HG02884 (cell line): Measurements from ENCODE around the gene ZBTB46.
"Not testable (repeated sequence)": the region's sequence is repeated elsewhere in the genome, so short reads cannot be mapped to it uniquely, and the experiment has no call there.

Source experiments
- ATAC-seq: cut with Tn5 transposase; IDR thresholded peaks from one replicate; pipeline ENCODE4 v1.9.1; 2021; ENCODE audit warnings: mild to moderate bottlenecking, moderate library complexity; ENCODE audit not compliant: unreplicated experiment

The ZBTB46 gene

DNA sequence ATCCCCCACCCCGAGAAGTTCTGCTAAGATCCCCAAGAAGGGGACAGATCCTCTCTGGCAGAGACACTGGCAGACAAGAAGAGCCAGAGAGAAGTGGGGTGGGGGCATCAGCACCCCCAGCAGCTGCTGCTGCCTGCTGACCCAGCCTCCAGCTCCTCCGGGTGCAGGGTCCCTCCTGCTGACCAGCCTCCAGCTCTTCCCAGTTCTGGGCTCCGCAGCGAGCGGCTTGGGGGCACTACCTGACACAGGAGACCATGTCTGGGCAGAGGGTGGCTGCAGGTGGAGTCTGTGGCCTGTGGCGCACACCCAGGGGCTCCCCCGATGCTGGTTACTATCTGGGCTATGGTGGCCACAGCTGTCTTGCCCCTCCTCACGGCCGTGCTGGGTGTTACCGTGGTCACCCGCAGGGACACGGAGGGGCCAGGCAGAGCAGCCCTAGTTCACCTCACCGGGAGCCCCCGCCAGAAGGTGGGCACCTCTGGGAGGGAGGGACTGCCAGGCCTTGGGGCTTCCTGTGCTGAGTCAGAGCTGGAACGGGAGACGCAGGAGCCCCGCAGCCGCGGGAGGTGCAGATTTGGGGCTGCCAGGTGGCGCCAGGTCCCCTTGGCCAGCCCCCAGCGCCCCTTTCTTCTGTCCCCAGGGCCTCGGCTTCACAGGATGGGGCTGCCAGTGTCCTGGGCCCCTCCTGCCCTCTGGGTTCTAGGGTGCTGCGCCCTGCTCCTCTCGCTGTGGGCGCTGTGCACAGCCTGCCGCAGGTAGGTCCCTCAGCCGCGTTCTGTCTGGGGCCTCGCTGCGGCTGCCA is 94.0 kb downstream of the ZBTB46 start:
- ATAC-seq, result no peak

DNA sequence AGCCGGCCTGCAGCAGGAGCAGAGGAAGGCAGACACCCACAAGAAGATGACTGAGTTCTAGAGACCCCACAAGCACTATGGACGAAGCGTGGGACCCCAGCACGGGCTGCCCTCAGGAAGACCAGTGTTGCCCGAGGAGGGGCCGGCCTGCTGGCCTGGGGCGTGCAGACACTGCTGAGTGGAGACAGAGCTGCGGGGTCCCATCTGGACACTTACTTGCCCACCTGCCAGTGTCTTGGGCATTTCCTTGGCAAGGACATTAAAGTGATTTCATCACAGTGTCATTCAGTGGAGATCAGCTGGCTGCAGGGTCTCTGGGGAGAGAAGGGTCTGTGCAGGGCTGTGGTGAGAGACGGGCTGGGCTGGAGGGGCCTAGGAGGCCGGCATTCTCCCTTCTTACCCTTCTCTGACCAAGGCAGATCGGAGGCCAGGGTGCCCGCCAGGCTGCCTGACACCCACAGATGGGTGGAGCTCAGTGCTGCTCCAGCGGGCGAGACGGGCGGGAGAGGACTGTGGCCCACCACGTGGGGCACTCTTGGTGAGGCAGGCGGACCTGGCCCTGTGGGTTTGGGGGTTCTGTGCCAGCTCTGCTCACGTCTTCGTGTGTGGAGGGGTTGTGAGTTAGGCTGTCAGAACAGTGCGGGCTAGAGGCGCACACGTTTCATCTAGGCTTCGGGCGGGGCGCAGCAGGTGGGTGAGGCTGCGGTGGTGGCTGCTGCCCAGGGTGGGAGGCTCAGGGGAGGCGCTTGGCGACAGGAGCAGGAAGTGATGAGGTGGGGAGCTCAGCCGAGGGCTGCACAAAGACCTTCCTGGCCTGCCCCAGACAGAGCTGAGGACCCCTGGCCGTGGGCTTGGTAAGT is 95.0 kb downstream of the ZBTB46 start, which contains the start of gene LIME1:
TSS of gene LIME1 (plus strand) at position 806 of the 860 bp plus-strand sequence. CDS start 886 bp downstream, outside the sequence.
- no peak for ATAC-seq

DNA sequence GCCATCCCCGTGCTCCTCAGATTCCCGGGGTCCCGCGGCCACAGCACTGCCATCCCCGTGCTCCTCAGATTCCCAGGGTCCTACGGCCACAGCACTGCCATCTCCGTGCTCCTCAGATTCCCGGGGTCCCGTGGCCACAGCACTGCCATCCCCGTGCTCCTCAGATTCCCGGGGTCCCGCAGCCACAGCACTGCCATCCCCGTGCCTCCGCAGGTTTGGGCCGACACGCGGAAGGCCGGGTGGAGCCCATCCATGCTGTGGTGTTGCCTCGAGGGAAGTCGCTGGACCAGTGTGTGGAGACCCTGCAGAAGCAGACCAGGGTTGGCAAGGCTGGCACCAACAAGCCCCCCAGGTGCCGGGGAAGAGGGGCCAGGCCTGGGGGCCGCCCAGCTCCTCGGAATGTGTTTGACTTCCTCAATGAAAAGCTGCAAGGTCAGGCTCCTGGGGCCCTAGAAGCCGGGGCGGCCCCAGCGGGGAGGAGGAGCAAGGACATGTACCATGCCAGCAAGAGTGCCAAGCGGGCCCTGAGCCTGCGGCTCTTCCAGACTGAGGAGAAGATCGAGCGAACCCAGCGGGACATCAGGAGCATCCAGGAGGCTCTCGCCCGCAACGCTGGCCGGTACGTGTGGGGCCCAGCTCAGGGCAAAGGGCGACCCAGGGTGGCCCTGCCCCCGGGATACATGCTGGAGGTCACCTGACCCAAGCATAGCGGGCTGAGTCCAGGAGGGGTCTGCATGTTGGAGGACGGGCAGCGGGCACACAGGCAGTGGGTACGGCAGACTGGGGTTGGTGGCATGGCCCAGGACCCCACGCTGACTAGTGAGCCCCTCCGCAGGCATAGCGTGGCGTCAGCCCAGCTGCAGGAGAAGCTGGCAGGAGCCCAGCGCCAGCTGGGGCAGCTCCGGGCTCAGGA is 95.9 kb downstream of the ZBTB46 start:
- ATAC-seq, result no peak

DNA sequence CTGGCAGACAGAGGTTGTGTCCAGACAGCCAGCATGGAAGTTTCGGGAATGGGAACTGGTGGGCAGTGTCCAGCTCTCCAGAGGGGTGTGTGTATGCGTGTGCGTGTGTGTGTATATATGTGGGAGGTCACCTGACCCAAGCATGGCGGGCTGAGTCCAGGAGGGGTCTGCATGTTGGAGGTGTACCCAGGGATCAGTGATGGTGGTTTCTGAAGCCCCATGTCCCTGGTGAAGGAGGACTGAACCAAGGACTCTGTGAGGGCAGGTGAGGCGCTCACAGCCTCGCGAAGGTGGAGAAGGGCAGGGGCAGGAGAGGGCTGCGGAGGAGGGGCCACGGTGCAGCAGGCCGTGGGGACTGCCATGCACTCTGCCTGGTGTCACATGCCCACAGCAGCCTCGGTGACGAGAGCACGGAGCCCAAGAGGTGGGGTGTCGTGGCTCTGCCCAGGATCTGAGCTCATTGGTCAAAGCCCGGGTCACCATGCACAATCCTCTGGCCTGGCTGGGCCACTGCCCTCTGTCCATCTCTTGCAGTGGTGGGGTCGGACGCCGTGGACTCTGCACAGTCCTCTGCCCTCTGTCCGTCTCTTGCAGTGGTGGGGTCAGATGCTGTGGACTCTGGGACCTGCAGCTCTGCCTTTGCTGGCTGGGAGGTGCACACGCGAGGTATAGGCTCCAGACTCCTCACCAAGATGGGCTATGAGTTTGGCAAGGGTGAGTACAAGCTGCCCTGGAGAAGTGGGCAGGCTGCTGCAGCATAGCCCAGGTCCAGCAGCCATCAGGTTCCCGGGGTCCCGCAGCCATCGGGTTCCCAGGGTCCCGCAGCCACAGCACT is 96.7 kb downstream of the ZBTB46 start:
- ATAC-seq, result no peak

DNA sequence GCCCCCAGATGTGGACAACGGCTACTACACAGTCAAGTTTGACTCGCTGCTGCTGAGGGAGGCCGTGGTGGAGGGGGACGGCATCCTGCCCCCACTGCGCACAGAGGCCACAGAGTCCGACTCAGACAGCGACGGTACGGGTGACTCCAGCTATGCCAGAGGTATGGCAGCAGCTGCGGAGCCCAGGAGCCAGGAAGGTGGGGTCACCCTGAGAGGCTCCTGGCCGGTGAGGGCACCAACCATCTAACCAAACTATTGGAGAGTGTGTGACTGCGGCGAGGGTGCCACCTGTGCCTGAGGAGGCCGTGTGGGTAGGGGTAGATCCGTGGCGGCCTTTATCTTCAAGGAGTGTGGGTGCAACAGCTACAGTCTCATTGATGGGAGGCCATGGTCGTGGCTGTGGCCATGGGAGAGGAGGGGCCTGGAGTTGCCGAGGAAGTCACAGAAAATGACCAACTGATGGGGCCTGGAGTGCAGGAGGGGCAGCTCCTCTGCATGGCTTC is 97.4 kb downstream of the ZBTB46 start:
- no peak for ATAC-seq

DNA sequence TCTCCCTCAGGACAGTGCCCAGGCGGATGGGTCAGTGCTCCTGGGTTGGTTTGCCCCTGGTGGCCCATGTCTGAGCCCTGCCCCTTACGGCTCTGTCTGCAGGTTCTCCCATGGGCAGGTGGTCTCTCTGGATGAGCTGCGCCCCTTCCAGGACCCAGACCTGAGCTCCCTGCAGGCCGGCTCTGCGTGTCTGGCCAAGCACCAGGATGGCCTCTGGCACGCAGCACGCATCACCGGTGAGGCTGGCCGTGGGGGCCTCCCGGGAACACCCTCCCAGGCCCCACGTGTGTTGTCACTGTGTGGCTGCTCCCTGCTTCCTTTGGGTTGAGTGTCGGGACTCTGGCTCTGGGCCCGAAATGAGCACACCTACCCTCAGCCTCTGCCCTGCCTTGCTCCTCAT is 97.9 kb downstream of the ZBTB46 start:
- ATAC-seq, result no peak

DNA sequence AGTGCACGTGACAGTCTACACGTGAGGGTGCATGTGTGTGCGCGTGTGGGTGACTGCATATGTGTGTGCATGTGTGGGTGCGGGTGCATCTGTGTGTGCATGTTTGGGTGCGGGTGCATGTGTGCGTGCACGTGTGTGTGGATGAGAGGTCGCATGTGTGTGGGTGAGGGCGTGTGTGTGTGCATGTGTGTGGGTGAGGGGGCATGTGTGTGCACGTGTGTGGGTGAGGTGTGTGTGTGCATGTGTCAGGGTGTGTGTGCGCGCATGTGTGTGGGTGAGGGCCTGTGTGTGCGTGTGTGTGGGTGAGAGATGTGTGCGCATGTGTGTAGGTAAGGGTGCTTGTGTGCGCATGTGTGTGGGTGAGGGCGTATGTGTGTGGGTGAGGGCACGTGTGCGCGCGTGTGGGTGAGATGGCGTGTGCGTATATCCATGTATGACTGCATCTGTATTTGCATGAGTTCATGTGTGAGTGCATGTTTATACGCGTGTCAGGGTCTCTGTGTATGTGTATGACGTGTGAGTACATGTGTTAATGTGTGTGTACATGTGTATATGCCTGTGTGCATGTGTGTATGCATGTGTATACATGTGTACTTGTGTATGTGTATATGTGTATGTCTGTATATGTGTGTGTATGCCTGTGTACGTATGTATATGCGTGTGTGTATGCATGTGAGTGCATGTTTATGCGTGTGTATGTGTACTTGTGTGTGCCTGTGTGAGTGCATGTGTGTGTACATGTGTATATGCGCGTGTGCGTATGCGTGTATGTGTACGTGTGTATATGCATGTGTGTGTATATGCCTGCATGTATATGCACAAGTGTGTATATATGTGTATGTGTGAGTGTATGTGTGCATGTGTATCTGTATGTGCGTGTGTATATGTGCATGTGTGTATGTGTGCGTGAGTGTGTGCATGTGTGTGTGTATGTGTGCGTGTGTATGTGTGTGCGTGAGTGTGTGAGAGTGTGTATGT is 98.7 kb downstream of the ZBTB46 start:
- no peak for ATAC-seq

DNA sequence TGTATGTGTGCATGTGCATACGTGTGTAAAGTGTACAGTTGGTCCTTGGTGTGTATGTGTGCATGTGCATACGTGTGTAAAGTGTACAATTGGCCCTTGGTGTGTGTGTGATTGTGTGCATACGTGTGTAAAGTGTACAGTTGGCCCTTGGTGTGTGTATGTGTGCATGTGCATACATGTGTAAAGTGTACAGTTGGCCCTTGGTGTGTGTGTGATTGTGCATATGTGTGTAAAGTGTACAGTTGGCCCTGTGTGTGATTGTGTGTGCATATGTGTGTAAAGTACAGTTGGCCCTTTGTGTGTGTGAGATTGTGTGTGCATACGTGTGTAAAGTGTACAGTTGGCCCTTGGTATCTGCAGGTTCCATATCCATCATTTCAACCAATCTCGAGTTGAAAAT is 99.7 kb downstream of the ZBTB46 start:
- no peak for ATAC-seq

DNA sequence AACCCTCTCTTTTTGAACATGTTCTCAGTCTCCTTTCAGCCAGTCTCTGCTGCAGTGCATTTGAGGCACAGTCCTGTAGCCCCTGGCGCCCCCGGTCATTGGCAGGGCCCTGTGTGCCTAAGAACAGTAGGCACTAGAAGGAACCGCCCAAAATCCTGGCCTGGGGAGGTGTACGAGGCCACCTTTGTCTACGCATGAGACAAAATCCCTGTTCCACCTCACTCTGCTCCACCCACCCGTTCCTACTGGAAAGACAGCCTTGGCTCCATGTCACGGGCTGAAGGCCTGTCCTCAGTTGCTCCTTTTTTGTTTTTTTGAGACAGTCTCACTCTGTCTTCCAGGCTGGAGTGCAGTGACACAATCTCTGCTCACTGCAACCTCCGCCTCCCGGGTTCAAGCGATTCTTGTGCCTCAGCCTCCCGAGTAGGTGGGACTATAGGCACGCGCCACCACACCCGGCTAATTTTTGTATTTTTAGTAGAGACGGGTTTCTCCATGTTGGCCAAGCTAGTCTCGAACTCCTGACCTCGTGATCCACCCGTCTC is 100.8 kb downstream of the ZBTB46 start:
- ATAC-seq, result not testable (repeated sequence)

DNA sequence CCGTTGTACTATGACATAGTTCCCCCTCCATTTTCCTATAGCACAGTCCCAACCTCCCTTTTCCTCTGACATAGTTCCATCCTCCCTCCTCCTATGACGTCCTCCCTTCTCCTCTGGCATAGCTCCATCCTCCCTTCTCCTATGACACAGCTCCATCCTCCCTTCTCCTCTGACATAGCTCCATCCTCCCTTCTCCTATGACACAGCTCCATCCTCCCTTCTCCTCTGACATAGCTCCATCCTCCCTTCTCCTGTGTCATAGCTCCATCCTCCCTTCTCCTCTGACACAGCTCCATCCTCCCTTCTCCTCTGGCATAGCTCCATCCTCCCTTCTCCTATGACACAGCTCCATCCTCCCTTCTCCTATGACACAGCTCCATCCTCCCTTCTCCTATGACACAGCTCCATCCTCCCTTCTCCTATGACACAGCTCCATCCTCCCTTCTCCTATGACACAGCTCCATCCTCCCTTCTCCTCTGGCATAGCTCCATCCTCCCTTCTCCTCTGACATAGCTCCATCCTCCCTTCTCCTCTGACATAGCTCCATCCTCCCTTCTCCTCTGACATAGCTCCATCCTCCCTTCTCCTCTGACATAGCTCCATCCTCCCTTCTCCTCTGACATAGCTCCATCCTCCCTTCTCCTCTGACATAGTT is 108.0 kb downstream of the ZBTB46 start:
- ATAC-seq, result not testable (repeated sequence)

DNA sequence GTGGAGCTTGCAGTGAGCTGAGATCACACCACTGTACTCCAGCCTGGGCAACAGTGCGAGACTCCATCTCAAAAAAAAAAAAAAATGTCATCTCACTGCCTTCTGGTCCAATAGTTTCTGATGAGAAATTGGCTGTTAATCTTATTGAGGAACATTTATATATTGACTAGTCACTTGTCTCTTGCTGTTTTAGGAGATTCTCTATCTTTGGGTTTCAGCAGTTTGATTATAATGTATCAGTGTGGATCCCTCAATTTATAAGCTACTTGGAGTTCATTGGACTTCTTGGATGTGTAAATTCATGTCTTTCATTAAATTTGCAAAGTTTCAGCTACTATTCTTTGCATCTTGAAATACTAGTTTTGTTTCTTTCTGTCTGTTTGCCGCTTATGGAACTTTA is 112.1 kb downstream of the ZBTB46 start:
- ATAC-seq, result no peak

DNA sequence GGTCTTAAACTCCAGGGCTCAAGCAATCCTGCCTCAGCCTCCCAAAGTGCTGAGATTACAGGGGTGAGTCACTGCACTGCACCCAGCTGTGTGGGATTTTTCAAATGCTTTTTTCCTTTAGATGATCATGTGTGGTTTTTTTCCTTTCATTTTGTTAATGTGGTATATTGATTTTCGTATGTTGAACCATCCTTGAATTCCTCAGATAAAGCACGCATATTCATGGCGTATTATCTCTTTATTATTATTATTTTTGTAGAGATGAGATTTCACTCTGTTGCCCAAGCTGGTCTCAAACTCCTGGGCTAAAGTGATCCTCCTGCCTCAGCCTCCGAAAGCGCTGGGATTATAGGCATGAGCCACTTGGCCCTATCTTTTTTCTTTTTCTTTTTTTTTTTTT is 116.2 kb downstream of the ZBTB46 start:
- no peak for ATAC-seq

DNA sequence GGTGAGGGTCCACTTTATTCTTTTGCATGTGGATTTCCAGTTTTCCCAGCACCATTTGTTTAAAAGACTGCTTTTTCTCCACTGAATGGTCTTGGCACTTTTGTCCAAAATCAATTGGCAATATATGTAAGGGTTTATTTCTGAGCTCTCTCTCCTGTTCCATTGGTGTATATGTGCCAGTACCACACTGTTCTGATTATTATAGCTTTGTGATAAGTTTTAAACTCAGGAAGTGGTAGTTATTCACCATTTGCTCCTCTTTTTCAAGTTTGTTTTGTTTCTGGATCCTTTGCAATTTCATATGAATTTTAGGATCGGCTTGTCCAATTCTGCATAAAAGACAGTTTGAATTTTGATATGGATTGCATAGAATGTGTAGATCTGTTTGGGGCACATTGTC is 118.9 kb downstream of the ZBTB46 start:
- ATAC-seq, result no peak

DNA sequence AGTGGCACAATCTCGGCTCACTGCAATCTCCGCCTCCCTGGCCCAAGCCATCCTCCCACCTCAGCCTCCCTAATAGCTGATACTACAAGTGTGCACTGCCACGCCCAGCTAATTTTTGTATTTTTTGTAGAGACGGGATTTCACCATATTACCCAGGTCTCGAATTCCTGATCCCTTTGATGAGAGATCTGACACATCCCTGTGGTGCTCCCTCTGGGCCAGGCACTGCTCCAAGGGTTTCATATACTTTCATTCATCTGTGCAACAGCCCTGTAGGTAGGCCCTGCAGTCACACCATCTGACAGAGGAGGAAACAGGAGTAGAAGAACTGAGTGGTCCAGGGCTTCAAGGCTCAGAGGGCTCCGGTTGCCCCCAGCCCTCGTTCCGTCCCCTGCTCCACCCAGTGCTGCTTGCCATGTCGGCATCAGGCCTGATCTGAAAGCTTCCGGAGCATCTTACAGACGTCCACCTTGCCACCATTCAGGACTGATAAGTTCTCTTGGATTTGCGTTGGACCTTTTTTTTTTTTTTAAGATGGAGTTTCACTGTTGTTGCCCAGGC is 119.9 kb downstream of the ZBTB46 start:
- ATAC-seq, result no peak

DNA sequence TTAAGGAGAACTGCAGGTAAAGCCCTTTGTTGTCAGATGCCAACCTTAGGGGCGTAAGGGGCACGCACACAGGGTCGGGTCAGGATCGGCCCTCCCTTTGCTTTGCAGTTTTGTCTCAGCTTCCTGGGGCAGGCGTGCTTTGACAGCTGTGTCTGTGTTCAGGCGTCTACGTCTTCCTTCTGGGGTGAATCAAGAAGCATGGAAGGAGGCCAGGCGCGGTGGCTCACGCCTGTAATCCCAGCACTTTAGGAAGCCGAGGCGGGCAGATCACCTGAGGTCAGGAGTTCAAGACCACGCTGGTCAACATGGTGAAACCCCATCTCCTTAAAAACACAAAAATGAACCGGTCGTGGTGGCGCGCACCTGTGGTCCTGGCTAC is 121.9 kb downstream of the ZBTB46 start:
- no peak for ATAC-seq

DNA sequence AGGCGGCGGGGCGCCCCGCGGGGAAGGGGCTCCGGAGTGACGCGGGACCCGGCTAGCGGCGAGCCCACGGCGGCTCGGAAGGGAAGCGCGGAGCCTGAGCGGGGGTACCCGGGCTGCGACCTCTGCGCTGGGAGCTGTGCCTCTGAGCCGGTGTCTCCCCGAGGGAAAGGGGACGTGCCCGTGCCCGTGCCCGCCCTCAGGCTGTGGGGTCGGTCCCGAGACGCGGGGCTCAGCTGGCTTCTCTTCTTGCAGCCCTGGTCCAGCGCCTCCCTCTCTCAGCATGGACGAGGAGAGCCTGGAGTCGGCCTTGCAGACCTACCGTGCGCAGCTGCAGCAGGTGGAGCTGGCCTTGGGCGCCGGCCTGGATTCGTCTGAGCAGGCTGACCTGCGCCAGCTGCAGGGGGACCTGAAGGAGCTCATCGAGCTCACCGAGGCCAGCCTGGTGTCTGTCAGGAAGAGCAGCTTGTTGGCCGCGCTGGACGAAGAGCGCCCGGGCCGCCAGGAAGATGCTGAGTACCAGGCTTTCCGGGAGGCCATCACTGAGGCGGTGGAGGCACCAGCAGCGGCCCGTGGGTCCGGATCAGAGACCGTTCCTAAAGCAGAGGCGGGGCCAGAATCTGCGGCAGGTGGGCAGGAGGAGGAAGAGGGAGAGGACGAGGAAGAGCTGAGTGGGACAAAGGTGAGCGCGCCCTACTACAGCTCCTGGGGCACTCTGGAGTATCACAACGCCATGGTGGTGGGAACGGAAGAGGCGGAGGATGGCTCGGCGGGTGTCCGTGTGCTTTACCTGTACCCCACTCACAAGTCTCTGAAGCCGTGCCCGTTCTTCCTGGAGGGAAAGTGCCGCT is 122.5 kb downstream of the ZBTB46 start:
- no peak for ATAC-seq
